KMS-11 (cell line): Measurements from ENCODE around the gene CD27.
"Not testable (repeated sequence)": the region's sequence is repeated elsewhere in the genome, so short reads cannot be mapped to it uniquely, and the experiment has no call there.

ENCODE experiments used
- H2AFZ ChIP-seq: fragments of 200-600 bp; sonication (generic); 2 replicates; pipeline ENCODE4 v1.6.1; 2016; ENCODE audit warnings: antibody characterized with exemption, mixed run types, low read depth
- H3K27ac ChIP-seq: fragments of 200-600 bp; sonication (generic); 2 replicates; pipeline ENCODE4 v1.6.1; 2016; ENCODE audit warnings: mild to moderate bottlenecking, mixed run types
- H3K27me3 ChIP-seq: fragments of 200-600 bp; sonication (generic); 2 replicates; pipeline ENCODE4 v1.6.1; 2017; ENCODE audit warnings: mild to moderate bottlenecking, low read depth, mixed run types, moderate library complexity; ENCODE audit not compliant: insufficient read depth
- H3K36me3 ChIP-seq: fragments of 200-600 bp; sonication (generic); 2 replicates; pipeline ENCODE4 v1.6.1; 2017; ENCODE audit warnings: mild to moderate bottlenecking, mixed run types; ENCODE audit not compliant: insufficient read depth
- H3K4me1 ChIP-seq: fragments of 200-600 bp; sonication (generic); 2 replicates; pipeline ENCODE4 v1.6.1; 2016; ENCODE audit warnings: mild to moderate bottlenecking, low read depth, mixed run types; ENCODE audit not compliant: poor library complexity, severe bottlenecking
- H3K4me2 ChIP-seq: fragments of 200-600 bp; sonication (generic); 2 replicates; pipeline ENCODE4 v1.7.0; 2016; ENCODE audit warnings: mild to moderate bottlenecking, mixed run types
- H3K4me3 ChIP-seq: fragments of 200-600 bp; sonication (generic); IDR thresholded peaks from 2 replicates; pipeline ENCODE4 v1.6.1; 2017; ENCODE audit warnings: low read depth, low read length, mixed read lengths; ENCODE audit not compliant: insufficient read depth
- H3K79me2 ChIP-seq: fragments of 200-600 bp; sonication (generic); 2 replicates; pipeline ENCODE4 v1.6.1; 2016; ENCODE audit warnings: low read depth, mixed run types; ENCODE audit not compliant: insufficient read depth
- H3K9ac ChIP-seq: fragments of 200-600 bp; sonication (generic); 2 replicates; pipeline ENCODE4 v1.6.1; 2016; ENCODE audit warnings: mild to moderate bottlenecking, mixed run types
- H4K20me1 ChIP-seq: fragments of 200-600 bp; sonication (generic); 2 replicates; pipeline ENCODE4 v1.6.1; 2016; ENCODE audit warnings: mild to moderate bottlenecking, mixed run types; ENCODE audit not compliant: insufficient read depth
- CTCF ChIP-seq: fragments of 200-600 bp; sonication (generic); conservative IDR thresholded peaks from 2 replicates; pipeline ENCODE4 v1.6.1; 2017; ENCODE audit warnings: low read depth, mild to moderate bottlenecking, antibody characterized with exemption, low read length, moderate library complexity, mixed read lengths

CD27 gene

GRCh38 chr12:6471989-6472360 is 27.2 kb downstream of the CD27 start:
- H4K20me1 ChIP-seq = no peaks in the 10 kb centered on the region
- no peaks in the 10 kb centered on the region for H3K36me3 ChIP-seq
- no peak overlapping the region for H2AFZ ChIP-seq
- H3K4me2 ChIP-seq = no peak overlapping the region
- H3K27me3 ChIP-seq = no peaks in the 10 kb centered on the region
- no peak overlapping the region for H3K4me3 ChIP-seq
- H3K79me2 ChIP-seq = no peaks in the 10 kb centered on the region; the same call in 1 of the 2 replicates
- TF ChIP-seq CTCF = no peak
- peaks cover 31% of the 10 kb centered on the region for H3K4me1 ChIP-seq
- no peak overlapping the region for H3K9ac ChIP-seq
- H3K27ac ChIP-seq = no peak overlapping the region

- H3K79me2 ChIP-seq = no peaks in the 10 kb centered on the region; the same call in 1 of the 2 replicates
- no peak overlapping the region for H3K4me3 ChIP-seq
- H4K20me1 ChIP-seq = no peaks in the 10 kb centered on the region
- H3K9ac ChIP-seq = no peak overlapping the region
- no peaks in the 10 kb centered on the region for H3K36me3 ChIP-seq
- no peaks in the 10 kb centered on the region for H3K27me3 ChIP-seq
- peaks cover 31% of the 10 kb centered on the region for H3K4me1 ChIP-seq
- no peak overlapping the region for H2AFZ ChIP-seq
- H3K27ac ChIP-seq = no peak overlapping the region
- H3K4me2 ChIP-seq = no peak overlapping the region
- TF ChIP-seq CTCF = no peak
These were observed 27.7 kb downstream of the CD27 start for GRCh38 chr12:6472491-6472890.

GRCh38 chr12:6475233-6475975 is 30.6 kb downstream of the CD27 start:
- not testable (repeated sequence) for H3K36me3 ChIP-seq, H3K4me2 ChIP-seq, H3K27me3 ChIP-seq, H2AFZ ChIP-seq, H3K4me3 ChIP-seq, H3K9ac ChIP-seq, H3K27ac ChIP-seq, H4K20me1 ChIP-seq, H3K79me2 ChIP-seq
- peaks cover 13% of the 10 kb centered on the region for H3K4me1 ChIP-seq

- Histone ChIP-seq H2AFZ (no peak overlapping the region), H3K27ac (no peak overlapping the region), H3K4me2 (no peak overlapping the region), H3K79me2 (no peaks in the 10 kb centered on the region), H3K27me3 (no peaks in the 10 kb centered on the region), H3K4me3 (no peak overlapping the region), H4K20me1 (no peaks in the 10 kb centered on the region), H3K9ac (no peak overlapping the region), H3K4me1 (peaks cover 8% of the 10 kb centered on the region), H3K36me3 (no peaks in the 10 kb centered on the region)
- TF ChIP-seq CTCF = no peak
These were observed 31.7 kb downstream of the CD27 start for GRCh38 chr12:6476489-6476888.

GRCh38 chr12:6477601-6478377 is 33.0 kb downstream of the CD27 start:
- H3K4me3 ChIP-seq, H3K9ac ChIP-seq, H3K4me1 ChIP-seq, H2AFZ ChIP-seq, H3K79me2 ChIP-seq, H3K27me3 ChIP-seq, H3K36me3 ChIP-seq, H3K4me2 ChIP-seq, H3K27ac ChIP-seq, H4K20me1 ChIP-seq: not testable (repeated sequence)
